Activated naive CD4-positive, alpha-beta T cell treated with anti-CD3 and anti-CD28 coated beads, Interleukin-2, amount 10 ng/mL, durations not matched to agents 7 days and 5 days (primary cell): ENCODE measurements around the gene BCL2L1.

Experiments used
- CTCF ChIA-PET: fragments of 350-600 bp; sonication (Branson Sonifier 250); formaldehyde crosslinking; loops from one replicate; lab custom pipeline; 2021; ENCODE audit warnings: antibody characterized with exemption; lab: Charles Lee
- DNase-seq: peaks from one replicate; pipeline ENCODE4 v3.0.0-alpha.2; 2020
- H3K27ac Mint-ChIP-seq: one replicate; pipeline ENCODE4 v1.8.0; 2021; ENCODE audit warnings: mild to moderate bottlenecking, moderate library complexity, mixed read lengths
- H3K27me3 Mint-ChIP-seq: one replicate; pipeline ENCODE4 v1.8.0; 2021; ENCODE audit warnings: mild to moderate bottlenecking, mixed read lengths
- H3K36me3 Mint-ChIP-seq: one replicate; pipeline ENCODE4 v1.8.0; 2021; ENCODE audit warnings: mixed read lengths
- H3K4me1 Mint-ChIP-seq: one replicate; pipeline ENCODE4 v1.8.0; 2021; ENCODE audit warnings: mixed read lengths
- H3K4me3 Mint-ChIP-seq: one replicate; pipeline ENCODE4 v1.8.0; 2021; ENCODE audit warnings: mild to moderate bottlenecking, moderate library complexity, mixed read lengths
- H3K9me3 Mint-ChIP-seq: one replicate; pipeline ENCODE4 v1.8.0; 2021; ENCODE audit warnings: mixed read lengths

BCL2L1 gene

GRCh38 chr20:31684153-31685015 lies 38.3 kb downstream of the BCL2L1 start:
- no peaks in the 10 kb centered on the region for H3K9me3 Mint-ChIP-seq
- no peak overlapping the region for H3K4me3 Mint-ChIP-seq
- peaks cover 85% of the 10 kb centered on the region for H3K4me1 Mint-ChIP-seq
- peaks cover 70% of the 10 kb centered on the region for H3K36me3 Mint-ChIP-seq
- CTCF ChIA-PET, result interaction anchor here (0.9 to 5.7 kb wide), 7 partner anchors 9 to 39 kb away, joined by 3 to 28 read pairs (median 4); no protein-coding TSS in a partner anchor
- peak overlapping the region; percentile 82 for H3K27ac Mint-ChIP-seq
- no peaks in the 10 kb centered on the region for H3K27me3 Mint-ChIP-seq
- no peak for DNase-seq

- Mint-ChIP-seq H3K36me3 (peaks cover 76% of the 10 kb centered on the region), H3K27ac (peak overlapping the region; percentile 11)
- CTCF ChIA-PET, result interaction anchor here (5.7 kb wide), 1 partner anchor 21 kb away, joined by 28 read pairs; no protein-coding TSS in a partner anchor
Observed at GRCh38 chr20:31682927-31683326, 39.7 kb downstream of the BCL2L1 start.

GRCh38 chr20:31682352-31682751 lies 40.3 kb downstream of the BCL2L1 start:
- no peak for DNase-seq
- no peak overlapping the region for H3K27ac Mint-ChIP-seq
- H3K4me1 Mint-ChIP-seq, result peaks cover 96% of the 10 kb centered on the region
- H3K4me3 Mint-ChIP-seq, result no peak overlapping the region
- CTCF ChIA-PET, result interaction anchor here (5.7 kb wide), 1 partner anchor 21 kb away, joined by 28 read pairs; no protein-coding TSS in a partner anchor
- H3K36me3 Mint-ChIP-seq, result peaks cover 78% of the 10 kb centered on the region
- no peaks in the 10 kb centered on the region for H3K27me3 Mint-ChIP-seq
- no peaks in the 10 kb centered on the region for H3K9me3 Mint-ChIP-seq

More at GRCh38 chr20:31682927-31683326, 39.7 kb downstream of the BCL2L1 start:
- H3K4me1 Mint-ChIP-seq, result peaks cover 92% of the 10 kb centered on the region
- no peaks in the 10 kb centered on the region for H3K9me3 Mint-ChIP-seq
- H3K27me3 Mint-ChIP-seq, result no peaks in the 10 kb centered on the region
- no peak for DNase-seq
- H3K4me3 Mint-ChIP-seq, result no peak overlapping the region

DNA sequence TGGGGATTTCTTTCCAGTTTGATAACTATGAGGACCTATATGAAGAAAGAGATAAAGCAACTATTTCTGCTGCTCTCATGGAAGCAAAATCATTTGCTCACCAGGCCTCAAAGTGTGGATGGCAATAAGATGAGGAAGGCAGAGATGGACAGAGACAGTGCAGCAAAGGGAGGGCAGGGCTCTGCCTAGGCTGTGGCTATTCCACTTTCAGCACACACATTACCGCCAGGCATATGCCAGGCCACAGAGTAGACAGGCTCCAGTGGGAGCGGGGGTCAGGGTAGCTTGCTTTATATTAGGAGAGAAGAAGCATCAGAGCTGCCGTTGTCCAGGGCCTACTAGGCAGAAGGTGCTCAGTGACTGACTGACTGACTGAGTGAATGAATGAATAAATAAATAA lies 40.9 kb downstream of the BCL2L1 start:
- peaks cover 76% of the 10 kb centered on the region for H3K36me3 Mint-ChIP-seq
- peak overlapping the region; percentile 98 for H3K27ac Mint-ChIP-seq
- no peaks in the 10 kb centered on the region for H3K9me3 Mint-ChIP-seq
- H3K4me3 Mint-ChIP-seq, result no peak overlapping the region
- H3K4me1 Mint-ChIP-seq, result peaks cover 95% of the 10 kb centered on the region
- H3K27me3 Mint-ChIP-seq, result no peaks in the 10 kb centered on the region
- DNase-seq, result no peak
- CTCF ChIA-PET, result interaction anchor here (2.1 to 5.7 kb wide), 2 partner anchors 11 to 20 kb away, joined by 5 to 28 read pairs; no protein-coding TSS in a partner anchor

- H3K9me3 Mint-ChIP-seq, result no peaks in the 10 kb centered on the region
- CTCF ChIA-PET, result interaction anchor here (2.1 to 5.7 kb wide), 2 partner anchors 12 to 19 kb away, joined by 5 to 28 read pairs; no protein-coding TSS in a partner anchor
- no peak for DNase-seq
- H3K27me3 Mint-ChIP-seq, result no peaks in the 10 kb centered on the region
- H3K4me1 Mint-ChIP-seq, result peaks cover 95% of the 10 kb centered on the region
- no peak overlapping the region for H3K4me3 Mint-ChIP-seq
- peaks cover 75% of the 10 kb centered on the region for H3K36me3 Mint-ChIP-seq
- H3K27ac Mint-ChIP-seq, result peak overlapping the region; percentile 98
Observed at GRCh38 chr20:31681128-31681727, 41.4 kb downstream of the BCL2L1 start.

- Mint-ChIP-seq H3K9me3 (no peaks in the 10 kb centered on the region), H3K27ac (peak overlapping the region; percentile 98), H3K4me1 (peaks cover 94% of the 10 kb centered on the region), H3K27me3 (no peaks in the 10 kb centered on the region), H3K36me3 (peaks cover 74% of the 10 kb centered on the region), H3K4me3 (no peak overlapping the region)
- CTCF ChIA-PET, result interaction anchor here (1.1 to 9.4 kb wide), 5 partner anchors 13 to 43 kb away, joined by 3 to 95 read pairs (median 5); no protein-coding TSS in a partner anchor
- no peak for DNase-seq
Observed at GRCh38 chr20:31680286-31681127, 42.2 kb downstream of the BCL2L1 start.

GRCh38 chr20:31679357-31680285 lies 43.0 kb downstream of the BCL2L1 start:
- CTCF ChIA-PET, result interaction anchor here (1.1 to 9.4 kb wide), 5 partner anchors 12 to 44 kb away, joined by 3 to 95 read pairs (median 5); no protein-coding TSS in a partner anchor
- DNase-seq, result no peak
- Mint-ChIP-seq H3K4me3 (no peak overlapping the region), H3K27ac (peak overlapping the region; percentile 98), H3K36me3 (peaks cover 73% of the 10 kb centered on the region), H3K9me3 (no peaks in the 10 kb centered on the region), H3K4me1 (peaks cover 93% of the 10 kb centered on the region), H3K27me3 (no peaks in the 10 kb centered on the region)

- no peak for DNase-seq
- peak overlapping the region; percentile 98 for H3K27ac Mint-ChIP-seq
- peaks cover 65% of the 10 kb centered on the region for H3K36me3 Mint-ChIP-seq
- no peaks in the 10 kb centered on the region for H3K9me3 Mint-ChIP-seq
- no peaks in the 10 kb centered on the region for H3K27me3 Mint-ChIP-seq
- peaks cover 93% of the 10 kb centered on the region for H3K4me1 Mint-ChIP-seq
- CTCF ChIA-PET, result interaction anchor here (0.9 to 9.4 kb wide), 4 partner anchors 16 to 45 kb away, joined by 3 to 95 read pairs (median 4); no protein-coding TSS in a partner anchor
- H3K4me3 Mint-ChIP-seq, result no peak overlapping the region
Observed at GRCh38 chr20:31678389-31679356, 44.0 kb downstream of the BCL2L1 start.

GRCh38 chr20:31677553-31678260 lies 45.0 kb downstream of the BCL2L1 start:
- no peak overlapping the region for H3K4me3 Mint-ChIP-seq
- H3K36me3 Mint-ChIP-seq, result peaks cover 61% of the 10 kb centered on the region

DNA sequence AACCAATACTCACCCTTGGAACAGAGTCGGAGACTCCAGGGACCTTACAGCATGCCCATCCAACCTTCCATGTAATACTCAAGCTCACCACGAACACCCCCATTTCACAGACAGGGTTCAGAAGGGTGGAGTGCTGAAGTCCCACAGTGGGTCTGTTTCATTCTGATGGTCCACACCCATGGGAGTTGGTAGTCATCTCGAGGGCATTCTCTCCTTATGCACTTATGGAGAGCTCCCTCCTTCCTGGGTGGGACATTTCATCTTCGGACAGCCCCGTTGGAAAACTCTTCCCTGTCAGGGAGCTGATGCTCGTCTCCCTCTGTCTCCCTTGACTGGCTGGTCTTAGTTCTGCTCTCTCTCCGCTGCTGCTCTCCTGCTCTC lies 46.1 kb downstream of the BCL2L1 start:
- Mint-ChIP-seq H3K27ac (peak overlapping the region; percentile 98), H3K4me3 (peak overlapping the region; percentile 88), H3K9me3 (no peaks in the 10 kb centered on the region), H3K4me1 (peaks cover 93% of the 10 kb centered on the region), H3K36me3 (peaks cover 62% of the 10 kb centered on the region), H3K27me3 (no peaks in the 10 kb centered on the region)
- CTCF ChIA-PET, result interaction anchor here (1.3 to 9.4 kb wide), 7 partner anchors 8 to 47 kb away, joined by 5 to 95 read pairs (median 8); partner anchors contain the start of gene BCL2L1
- DNase-seq, result no peak

More at GRCh38 chr20:31677553-31678260, 45.0 kb downstream of the BCL2L1 start:
- no peaks in the 10 kb centered on the region for H3K27me3 Mint-ChIP-seq
- peaks cover 94% of the 10 kb centered on the region for H3K4me1 Mint-ChIP-seq
- CTCF ChIA-PET, result interaction anchor here (0.7 to 9.4 kb wide), 6 partner anchors 10 to 46 kb away, joined by 3 to 95 read pairs (median 5); no protein-coding TSS in a partner anchor
- peak overlapping the region; percentile 98 for H3K27ac Mint-ChIP-seq
- no peak for DNase-seq
- H3K9me3 Mint-ChIP-seq, result no peaks in the 10 kb centered on the region
